ENCODE results near the gene SSX2IP. TPM values are rescaled to one million over a fixed set of nuclear protein-coding genes. Genes with fewer than 3 reads are reported as not detected.
"Not testable (repeated sequence)": the region's sequence is repeated elsewhere in the genome, so short reads cannot be mapped to it uniquely, and the experiment has no call there.

The SSX2IP gene
- total and polyA plus RNA-seq, 2 donors (not counting 1 experiment from before 2014, with no cell fraction given) = 13.8 to 41.5 TPM

DNA sequence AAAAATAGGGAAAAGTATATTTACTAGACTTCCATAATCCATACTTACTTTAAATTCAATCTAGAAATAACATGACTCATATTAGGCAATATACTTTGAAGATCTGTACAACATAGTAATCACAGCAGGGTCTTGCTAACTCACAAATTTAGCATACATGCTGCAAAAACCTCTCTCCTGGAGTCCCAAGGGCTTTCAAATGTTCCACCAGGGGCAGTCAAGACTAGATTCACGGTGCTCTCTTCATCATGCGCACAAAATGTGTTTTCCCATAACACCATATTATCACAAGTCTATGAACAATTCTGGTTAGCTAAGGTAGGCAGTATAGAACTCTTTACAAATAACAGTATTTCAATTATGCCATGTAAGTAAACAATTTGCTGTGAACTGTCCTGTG lies 45.8 kb downstream of the SSX2IP start:
- DNase-seq (ENCODE audit: low read depth in 2 of 2) = no peak
- H3K4me3 ChIP-seq (replicated peaks in 1 of 4; ENCODE audit: control extremely low read depth in 1 of 4, insufficient read depth in 1 of 4, low read depth in 3 of 4, low read length in 4 of 4) = no peak overlapping the region
- peaks cover 1% of the 10 kb centered on the region for H3K36me3 ChIP-seq (ENCODE audit: control insufficient read depth, insufficient read depth, low read length)
- TF ChIP-seq EZH2 (IDR thresholded peaks at IDR 0.05; ENCODE audit: low read length, missing control alignments) = no peak
- TF ChIP-seq, protein P1, sequence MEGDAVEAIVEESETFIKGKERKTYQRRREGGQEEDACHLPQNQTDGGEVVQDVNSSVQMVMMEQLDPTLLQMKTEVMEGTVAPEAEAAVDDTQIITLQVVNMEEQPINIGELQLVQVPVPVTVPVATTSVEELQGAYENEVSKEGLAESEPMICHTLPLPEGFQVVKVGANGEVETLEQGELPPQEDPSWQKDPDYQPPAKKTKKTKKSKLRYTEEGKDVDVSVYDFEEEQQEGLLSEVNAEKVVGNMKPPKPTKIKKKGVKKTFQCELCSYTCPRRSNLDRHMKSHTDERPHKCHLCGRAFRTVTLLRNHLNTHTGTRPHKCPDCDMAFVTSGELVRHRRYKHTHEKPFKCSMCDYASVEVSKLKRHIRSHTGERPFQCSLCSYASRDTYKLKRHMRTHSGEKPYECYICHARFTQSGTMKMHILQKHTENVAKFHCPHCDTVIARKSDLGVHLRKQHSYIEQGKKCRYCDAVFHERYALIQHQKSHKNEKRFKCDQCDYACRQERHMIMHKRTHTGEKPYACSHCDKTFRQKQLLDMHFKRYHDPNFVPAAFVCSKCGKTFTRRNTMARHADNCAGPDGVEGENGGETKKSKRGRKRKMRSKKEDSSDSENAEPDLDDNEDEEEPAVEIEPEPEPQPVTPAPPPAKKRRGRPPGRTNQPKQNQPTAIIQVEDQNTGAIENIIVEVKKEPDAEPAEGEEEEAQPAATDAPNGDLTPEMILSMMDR (conservative IDR thresholded peaks at IDR 0.05 in 1 of 2, IDR thresholded peaks at IDR 0.05 in 1 of 2; ENCODE audit: low read depth in 1 of 2, low read length in 2 of 2) = peak in 1 of 2 donors; percentile 2
- H3K27me3 ChIP-seq (ENCODE audit: control insufficient read depth, insufficient read depth, low read length) = no peaks in the 10 kb centered on the region
- no peaks in the 10 kb centered on the region for H3K9me3 ChIP-seq (ENCODE audit: control insufficient read depth, insufficient read depth, low read depth, low read length)
- no peak overlapping the region for H3K9ac ChIP-seq (ENCODE audit: insufficient read depth, low read length)
- no peak overlapping the region for H2AFZ ChIP-seq (ENCODE audit: low read length)
- H4K20me1 ChIP-seq (ENCODE audit: control insufficient read depth, extremely low read depth, insufficient read depth, low read length) = no peaks in the 10 kb centered on the region
- no peaks in the 10 kb centered on the region for H3K79me2 ChIP-seq (ENCODE audit: control insufficient read depth, insufficient read depth, low read length)
- no peak overlapping the region for H3K27ac ChIP-seq (ENCODE audit: insufficient read depth, low read length)
- no peaks in the 10 kb centered on the region for H3K4me1 ChIP-seq (ENCODE audit: control insufficient read depth, extremely low read depth, insufficient read depth, low read length)
- H3K4me2 ChIP-seq (ENCODE audit: extremely low read depth, insufficient read depth, low read length) = no peak overlapping the region

DNA sequence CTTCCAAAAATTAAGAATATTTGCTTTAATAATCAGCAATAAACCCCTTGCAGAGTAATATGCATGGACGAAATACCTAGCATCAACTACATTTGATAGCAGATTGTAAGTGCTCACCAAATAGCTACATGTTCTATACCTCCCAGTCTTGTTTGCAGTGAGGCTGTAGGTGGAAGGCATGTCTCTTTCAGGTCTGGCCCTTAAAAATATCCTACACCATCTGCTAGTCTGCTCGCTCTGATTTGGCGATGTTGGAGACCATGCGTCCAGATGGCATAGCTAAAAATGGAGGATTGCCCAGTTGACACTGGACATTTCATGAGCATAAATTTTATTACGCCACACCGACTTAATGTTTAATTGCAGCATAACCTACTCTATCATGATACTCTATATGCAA lies 47.1 kb downstream of the SSX2IP start:
- Histone ChIP-seq H3K9ac (ENCODE audit: insufficient read depth, low read length) (no peak overlapping the region), H3K4me3 (replicated peaks in 1 of 4; ENCODE audit: control extremely low read depth in 1 of 4, insufficient read depth in 1 of 4, low read depth in 3 of 4, low read length in 4 of 4) (no peak overlapping the region), H3K36me3 (ENCODE audit: control insufficient read depth, insufficient read depth, low read length) (peaks cover 1% of the 10 kb centered on the region), H3K79me2 (ENCODE audit: control insufficient read depth, insufficient read depth, low read length) (no peaks in the 10 kb centered on the region), H3K4me2 (ENCODE audit: extremely low read depth, insufficient read depth, low read length) (no peak overlapping the region), H3K9me3 (ENCODE audit: control insufficient read depth, insufficient read depth, low read depth, low read length) (no peaks in the 10 kb centered on the region), H2AFZ (ENCODE audit: low read length) (no peak overlapping the region), H4K20me1 (ENCODE audit: control insufficient read depth, extremely low read depth, insufficient read depth, low read length) (no peaks in the 10 kb centered on the region), H3K4me1 (ENCODE audit: control insufficient read depth, extremely low read depth, insufficient read depth, low read length) (no peaks in the 10 kb centered on the region), H3K27me3 (ENCODE audit: control insufficient read depth, insufficient read depth, low read length) (no peaks in the 10 kb centered on the region), H3K27ac (ENCODE audit: insufficient read depth, low read length) (no peak overlapping the region)
- no peak for DNase-seq (ENCODE audit: low read depth in 2 of 2)
- TF ChIP-seq, protein P1 (conservative IDR thresholded peaks at IDR 0.05 in 1 of 2, IDR thresholded peaks at IDR 0.05 in 1 of 2; ENCODE audit: low read depth in 1 of 2, low read length in 2 of 2) = no peak
- no peak for TF ChIP-seq EZH2 (IDR thresholded peaks at IDR 0.05; ENCODE audit: low read length, missing control alignments)

DNA sequence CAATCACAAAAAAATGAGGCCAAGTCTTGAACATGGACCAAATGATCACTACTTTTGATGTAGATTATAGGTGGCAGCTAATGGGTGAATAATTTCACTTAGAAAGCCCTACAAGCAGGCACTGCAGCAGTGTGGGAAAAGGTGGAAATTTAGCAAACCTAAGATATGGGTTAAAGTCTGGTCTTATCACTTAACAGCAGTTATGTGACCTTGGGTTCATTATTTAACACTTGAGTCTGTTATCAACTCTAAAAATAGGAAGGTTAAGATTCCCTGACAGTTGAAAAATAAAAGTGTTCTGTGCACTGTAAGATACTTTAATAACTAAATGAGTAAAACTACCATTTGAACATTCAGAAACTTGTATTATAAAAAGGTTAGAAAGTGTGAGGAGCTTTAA lies 47.5 kb downstream of the SSX2IP start:
- Histone ChIP-seq H3K4me1 (ENCODE audit: control insufficient read depth, extremely low read depth, insufficient read depth, low read length) (no peaks in the 10 kb centered on the region), H3K4me2 (ENCODE audit: extremely low read depth, insufficient read depth, low read length) (no peak overlapping the region), H3K4me3 (replicated peaks in 1 of 4; ENCODE audit: control extremely low read depth in 1 of 4, insufficient read depth in 1 of 4, low read depth in 3 of 4, low read length in 4 of 4) (no peak overlapping the region), H3K9ac (ENCODE audit: insufficient read depth, low read length) (no peak overlapping the region), H3K9me3 (ENCODE audit: control insufficient read depth, insufficient read depth, low read depth, low read length) (no peaks in the 10 kb centered on the region), H3K27me3 (ENCODE audit: control insufficient read depth, insufficient read depth, low read length) (no peaks in the 10 kb centered on the region), H3K27ac (ENCODE audit: insufficient read depth, low read length) (no peak overlapping the region), H2AFZ (ENCODE audit: low read length) (no peak overlapping the region), H3K36me3 (ENCODE audit: control insufficient read depth, insufficient read depth, low read length) (peaks cover 1% of the 10 kb centered on the region), H3K79me2 (ENCODE audit: control insufficient read depth, insufficient read depth, low read length) (no peaks in the 10 kb centered on the region), H4K20me1 (ENCODE audit: control insufficient read depth, extremely low read depth, insufficient read depth, low read length) (no peaks in the 10 kb centered on the region)
- no peak for TF ChIP-seq EZH2 (IDR thresholded peaks at IDR 0.05; ENCODE audit: low read length, missing control alignments)
- TF ChIP-seq, protein P1 (conservative IDR thresholded peaks at IDR 0.05 in 1 of 2, IDR thresholded peaks at IDR 0.05 in 1 of 2; ENCODE audit: low read depth in 1 of 2, low read length in 2 of 2) = no peak
- no peak for DNase-seq (ENCODE audit: low read depth in 2 of 2)

DNA sequence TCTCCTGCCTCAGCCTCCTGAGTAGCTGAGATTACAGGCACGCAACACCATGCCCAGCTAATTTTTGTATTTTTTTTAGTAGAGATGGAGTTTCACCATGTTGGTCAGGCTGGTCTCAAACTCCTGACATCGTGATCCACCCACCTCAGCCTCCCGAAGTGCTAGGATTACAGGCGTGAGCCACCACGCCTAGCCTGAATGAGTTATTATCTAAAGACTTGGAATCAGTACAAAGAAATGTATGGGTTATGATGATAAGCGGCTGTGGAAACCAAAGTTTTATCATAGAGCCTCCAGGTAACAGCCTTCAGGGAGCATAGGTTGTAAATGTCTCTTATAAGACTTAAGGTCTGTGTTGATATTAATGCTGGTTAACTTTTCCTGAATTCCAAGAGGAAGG lies 50.5 kb downstream of the SSX2IP start:
- H3K4me3 ChIP-seq (replicated peaks in 1 of 4; ENCODE audit: control extremely low read depth in 1 of 4, insufficient read depth in 1 of 4, low read depth in 3 of 4, low read length in 4 of 4); H3K4me1 ChIP-seq (ENCODE audit: control insufficient read depth, extremely low read depth, insufficient read depth, low read length); H3K9me3 ChIP-seq (ENCODE audit: control insufficient read depth, insufficient read depth, low read depth, low read length); H4K20me1 ChIP-seq (ENCODE audit: control insufficient read depth, extremely low read depth, insufficient read depth, low read length); H3K79me2 ChIP-seq (ENCODE audit: control insufficient read depth, insufficient read depth, low read length); H3K36me3 ChIP-seq (ENCODE audit: control insufficient read depth, insufficient read depth, low read length); H3K27ac ChIP-seq (ENCODE audit: insufficient read depth, low read length); H3K9ac ChIP-seq (ENCODE audit: insufficient read depth, low read length); H3K27me3 ChIP-seq (ENCODE audit: control insufficient read depth, insufficient read depth, low read length); H3K4me2 ChIP-seq (ENCODE audit: extremely low read depth, insufficient read depth, low read length); DNase-seq (ENCODE audit: low read depth in 2 of 2); H2AFZ ChIP-seq (ENCODE audit: low read length): not testable (repeated sequence)

Measured in fibroblast of lung (primary cell).